Retinal pigment epithelial cell (primary cell): ENCODE measurements around the gene ZNF19.

Experiments used
- DNase-seq: peaks from one replicate; pipeline ENCODE4 v3.0.0-alpha.2; 2010; ENCODE audit warnings: low read depth
- H3K4me3 ChIP-seq: 2 replicates; pipeline ENCODE4 v1.5.1; 2011; ENCODE audit warnings: mild to moderate bottlenecking, low read length, control low read depth, moderate library complexity
- CTCF ChIP-seq: conservative IDR thresholded peaks from 2 replicates; pipeline ENCODE4 v1.5.1; 2011; ENCODE audit warnings: low read depth, low read length, control low read depth, inconsistent platforms

The ZNF19 gene

GRCh38 chr16:71490361-71490760 lies 1.2 kb upstream of the ZNF19 start:
- no peak overlapping the region for H3K4me3 ChIP-seq
- DNase-seq, result no peak
- TF ChIP-seq CTCF, result no peak

GRCh38 chr16:71484006-71484893 lies 4.9 kb downstream of the ZNF19 start:
- peak; percentile 84 for DNase-seq
- TF ChIP-seq CTCF, result no peak
- peak overlapping the region; percentile 89 for H3K4me3 ChIP-seq

- no peak overlapping the region for H3K4me3 ChIP-seq
- DNase-seq, result no peak
- TF ChIP-seq CTCF, result no peak
Measured at GRCh38 chr16:71482569-71482968, 6.6 kb downstream of the ZNF19 start.

- TF ChIP-seq CTCF, result no peak
- no peak for DNase-seq
- no peak overlapping the region for H3K4me3 ChIP-seq
Measured at GRCh38 chr16:71480956-71481355, 8.2 kb downstream of the ZNF19 start.

- TF ChIP-seq CTCF, result peak; percentile 73
- DNase-seq, result no peak
- H3K4me3 ChIP-seq, result no peak overlapping the region
Measured at GRCh38 chr16:71479420-71479819, 9.7 kb downstream of the ZNF19 start.

GRCh38 chr16:71476457-71477124 lies 12.5 kb downstream of the ZNF19 start:
- TF ChIP-seq CTCF, result no peak
- no peak for DNase-seq

More at GRCh38 chr16:71476457-71477124, 12.5 kb downstream of the ZNF19 start:
- no peak overlapping the region for H3K4me3 ChIP-seq
